ENCODE data around the gene NRM.

Gene NRM

DNA sequence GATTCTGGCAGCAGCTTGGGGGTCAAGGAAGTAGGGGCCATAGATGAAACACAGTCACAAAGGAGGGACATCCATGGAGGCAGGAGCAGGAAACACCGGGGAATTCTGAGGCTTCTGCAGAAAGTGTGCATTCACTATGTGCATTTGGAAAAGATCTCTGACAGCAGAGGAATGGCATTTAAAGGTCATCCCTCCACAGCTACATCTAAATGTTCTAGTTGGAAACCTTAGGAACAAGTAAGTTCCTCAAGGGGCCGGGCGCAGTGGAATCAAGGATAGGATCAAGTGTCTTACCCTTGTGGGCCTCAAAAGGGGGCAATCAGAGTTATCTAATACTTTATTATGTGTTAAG lies 35.1 kb downstream of the NRM start:
- in situ Hi-C loops (cut with HindIII; ENCODE audit: low sequenced_read_pairs): no loop called here
- no peak overlapping the region for H3K4me3 ChIP-seq (ENCODE audit: low read depth, low read length)
- DNase-seq (ENCODE audit: low read depth): no peak
- TF ChIP-seq, protein P1, sequence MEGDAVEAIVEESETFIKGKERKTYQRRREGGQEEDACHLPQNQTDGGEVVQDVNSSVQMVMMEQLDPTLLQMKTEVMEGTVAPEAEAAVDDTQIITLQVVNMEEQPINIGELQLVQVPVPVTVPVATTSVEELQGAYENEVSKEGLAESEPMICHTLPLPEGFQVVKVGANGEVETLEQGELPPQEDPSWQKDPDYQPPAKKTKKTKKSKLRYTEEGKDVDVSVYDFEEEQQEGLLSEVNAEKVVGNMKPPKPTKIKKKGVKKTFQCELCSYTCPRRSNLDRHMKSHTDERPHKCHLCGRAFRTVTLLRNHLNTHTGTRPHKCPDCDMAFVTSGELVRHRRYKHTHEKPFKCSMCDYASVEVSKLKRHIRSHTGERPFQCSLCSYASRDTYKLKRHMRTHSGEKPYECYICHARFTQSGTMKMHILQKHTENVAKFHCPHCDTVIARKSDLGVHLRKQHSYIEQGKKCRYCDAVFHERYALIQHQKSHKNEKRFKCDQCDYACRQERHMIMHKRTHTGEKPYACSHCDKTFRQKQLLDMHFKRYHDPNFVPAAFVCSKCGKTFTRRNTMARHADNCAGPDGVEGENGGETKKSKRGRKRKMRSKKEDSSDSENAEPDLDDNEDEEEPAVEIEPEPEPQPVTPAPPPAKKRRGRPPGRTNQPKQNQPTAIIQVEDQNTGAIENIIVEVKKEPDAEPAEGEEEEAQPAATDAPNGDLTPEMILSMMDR (IDR thresholded peaks at IDR 0.05; ENCODE audit: low read depth, low read length, missing control alignments): no peak

DNA sequence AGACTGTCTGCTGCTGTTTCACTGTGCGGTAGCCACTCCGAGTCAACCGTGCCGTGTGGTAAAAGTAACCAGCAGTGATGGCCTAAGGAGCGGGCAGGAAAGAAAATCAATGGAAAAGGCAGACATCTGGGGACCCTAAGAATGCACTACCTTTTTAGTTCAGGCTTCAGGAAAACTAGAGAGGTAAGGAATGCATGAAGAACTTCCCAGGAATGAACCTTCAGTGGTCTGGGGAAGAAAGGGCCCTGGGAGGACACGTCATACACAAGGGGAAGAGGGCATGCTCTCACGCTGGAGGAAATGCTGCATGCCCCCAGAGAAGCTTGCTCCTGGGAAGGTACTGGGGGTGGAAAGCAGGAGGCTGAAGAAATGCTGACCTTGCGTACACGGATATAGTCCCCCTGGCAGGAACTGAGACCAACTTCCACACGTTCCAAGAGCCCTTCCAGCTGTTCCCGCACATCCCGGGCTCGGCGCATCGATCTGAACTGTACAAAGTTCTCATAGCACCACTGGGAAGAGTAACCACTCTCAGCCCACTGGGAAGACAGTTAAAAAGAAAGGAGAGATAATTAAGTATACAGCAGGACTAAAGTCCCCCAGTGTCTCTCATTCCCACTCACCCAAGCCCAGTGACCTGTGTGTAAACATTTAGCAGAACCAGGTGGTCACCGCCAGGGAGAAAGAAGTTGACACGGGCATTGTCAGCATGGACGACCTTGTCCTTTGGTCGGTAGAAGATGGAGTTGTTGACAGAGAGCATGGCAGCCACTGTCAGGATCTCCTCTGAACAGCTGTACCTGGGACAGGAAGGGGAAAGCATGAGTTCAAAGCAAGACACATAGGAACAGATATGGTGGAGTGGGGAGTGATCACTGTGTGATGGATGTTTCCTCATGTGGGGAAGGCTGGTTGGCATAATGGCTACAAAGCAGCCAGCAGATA lies 35.7 kb downstream of the NRM start:
- no peak overlapping the region for H3K4me3 ChIP-seq (ENCODE audit: low read depth, low read length)
- DNase-seq (ENCODE audit: low read depth): no peak
- TF ChIP-seq, protein P1 (IDR thresholded peaks at IDR 0.05; ENCODE audit: low read depth, low read length, missing control alignments): no peak
- in situ Hi-C loops (cut with HindIII; ENCODE audit: low sequenced_read_pairs): no loop called here

DNA sequence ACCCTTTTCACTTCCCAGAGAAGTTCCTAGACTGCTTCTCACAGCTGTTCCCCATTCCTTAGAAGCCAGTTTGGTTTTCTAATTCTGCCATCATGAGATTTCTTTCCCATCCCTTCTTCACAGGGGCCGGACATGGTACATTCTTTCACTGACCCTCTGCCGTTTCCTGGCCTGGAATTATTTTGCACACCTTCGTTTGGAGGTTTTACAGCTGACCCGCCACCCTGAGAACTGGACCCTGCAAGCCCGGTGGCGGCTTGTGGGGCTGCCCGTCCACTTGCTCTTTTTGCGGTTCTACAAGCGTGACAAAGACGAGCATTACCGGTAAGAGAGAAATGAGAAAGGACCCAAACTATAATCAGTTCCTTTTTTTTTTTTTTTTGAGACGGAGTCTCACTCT lies 39.6 kb downstream of the NRM start:
- TF ChIP-seq, protein P1 (IDR thresholded peaks at IDR 0.05; ENCODE audit: low read depth, low read length, missing control alignments): no peak
- DNase-seq (ENCODE audit: low read depth): no peak
- H3K4me3 ChIP-seq (ENCODE audit: low read depth, low read length): no peak overlapping the region
- in situ Hi-C loops (cut with HindIII; ENCODE audit: low sequenced_read_pairs): no loop called here

DNA sequence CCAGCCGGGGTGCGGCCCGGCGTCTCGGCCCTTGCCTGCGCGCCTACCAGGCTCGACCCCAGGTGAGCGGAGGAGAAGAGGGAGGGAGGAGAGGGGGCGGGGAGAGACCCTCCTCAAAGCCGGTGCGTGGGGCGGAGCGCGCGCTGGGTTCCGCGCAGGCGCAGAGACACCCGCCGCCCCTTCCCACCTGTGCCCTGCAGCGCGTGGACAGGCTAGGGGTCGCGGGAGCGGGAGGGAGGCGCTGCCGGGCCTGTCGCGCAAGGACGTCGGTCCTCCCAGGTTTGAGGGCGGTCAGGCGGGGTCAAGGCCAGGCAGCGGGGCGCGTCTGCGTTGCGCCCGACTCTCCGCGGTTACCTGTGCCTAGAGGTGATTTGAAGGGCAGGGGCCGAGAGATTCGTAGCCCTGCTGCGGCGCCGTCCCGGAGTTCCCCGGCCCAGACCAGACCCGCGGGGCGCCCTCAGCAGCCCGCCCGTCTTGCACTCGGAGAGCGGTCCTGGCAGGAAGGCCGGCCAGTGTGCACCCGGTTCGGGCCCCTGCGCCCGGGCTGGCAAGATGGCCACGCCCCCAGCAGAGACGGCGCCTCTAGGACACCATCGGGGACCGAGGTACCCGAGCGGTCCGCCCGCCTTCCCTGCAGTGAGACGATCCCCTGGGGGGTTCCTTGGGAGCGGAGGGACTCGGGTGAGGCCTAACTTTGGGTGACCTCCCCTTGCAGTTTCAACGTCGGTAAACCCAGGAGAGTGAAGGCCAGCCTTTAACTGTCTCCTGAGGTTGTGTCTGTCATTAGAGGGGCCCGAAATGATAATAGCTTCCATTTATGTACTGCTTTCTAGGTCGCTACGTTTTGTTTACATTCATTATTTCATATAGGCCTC lies 43.3 kb downstream of the NRM start:
- no peak for DNase-seq (ENCODE audit: low read depth)
- in situ Hi-C loops (cut with HindIII; ENCODE audit: low sequenced_read_pairs): no loop called here
- H3K4me3 ChIP-seq (ENCODE audit: low read depth, low read length): peak overlapping the region; percentile 95
- TF ChIP-seq, protein P1 (IDR thresholded peaks at IDR 0.05; ENCODE audit: low read depth, low read length, missing control alignments): no peak

DNA sequence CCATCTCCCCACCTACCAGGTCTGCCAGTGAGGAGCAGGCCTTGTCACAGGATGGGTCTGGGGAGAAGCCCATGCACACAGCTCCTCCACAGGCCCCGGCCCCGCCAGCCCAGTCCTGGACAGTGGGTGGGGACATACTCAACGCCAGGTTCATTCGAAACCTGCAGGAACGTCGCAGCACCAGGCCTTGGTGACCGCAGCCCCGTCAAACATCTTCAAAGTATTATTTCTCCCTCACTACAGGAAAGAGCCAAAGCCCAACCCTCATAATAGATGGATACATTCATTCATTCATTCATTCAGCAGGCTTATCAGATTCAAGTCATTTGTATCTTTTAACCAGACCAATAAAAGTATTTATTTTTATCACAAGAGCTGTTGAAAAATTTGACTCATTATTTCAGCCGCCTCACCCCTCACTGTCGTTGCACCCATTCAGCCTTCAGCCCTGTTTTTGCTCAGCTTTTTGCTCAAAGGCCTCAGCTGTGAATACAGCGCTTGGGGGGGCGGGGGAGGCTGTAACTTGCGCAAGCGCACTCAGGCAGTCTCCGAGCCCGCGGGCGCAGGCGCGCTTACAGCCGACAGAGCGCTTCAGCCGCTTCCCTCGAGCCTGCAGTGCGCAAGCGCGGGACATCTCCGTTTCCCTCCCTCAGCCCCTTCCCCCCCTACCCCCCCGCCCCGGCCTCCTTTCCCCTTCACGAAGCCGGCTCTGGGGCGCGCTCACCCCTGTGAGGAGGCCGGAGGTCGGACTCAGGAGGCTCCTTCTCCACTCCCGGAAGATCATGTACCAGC lies 44.1 kb downstream of the NRM start, which contains the start of gene C6orf136:
TSS of gene C6orf136 (plus strand) at position 684 of the 792 bp plus-strand sequence. CDS start at position 783, 99 bp downstream.
- DNase-seq (ENCODE audit: low read depth): peak; percentile 81
- TF ChIP-seq, protein P1 (IDR thresholded peaks at IDR 0.05; ENCODE audit: low read depth, low read length, missing control alignments): no peak
- in situ Hi-C loops (cut with HindIII; ENCODE audit: low sequenced_read_pairs): no loop called here
- H3K4me3 ChIP-seq (ENCODE audit: low read depth, low read length): peak within 1 kb of the TSS; percentile 95

DNA sequence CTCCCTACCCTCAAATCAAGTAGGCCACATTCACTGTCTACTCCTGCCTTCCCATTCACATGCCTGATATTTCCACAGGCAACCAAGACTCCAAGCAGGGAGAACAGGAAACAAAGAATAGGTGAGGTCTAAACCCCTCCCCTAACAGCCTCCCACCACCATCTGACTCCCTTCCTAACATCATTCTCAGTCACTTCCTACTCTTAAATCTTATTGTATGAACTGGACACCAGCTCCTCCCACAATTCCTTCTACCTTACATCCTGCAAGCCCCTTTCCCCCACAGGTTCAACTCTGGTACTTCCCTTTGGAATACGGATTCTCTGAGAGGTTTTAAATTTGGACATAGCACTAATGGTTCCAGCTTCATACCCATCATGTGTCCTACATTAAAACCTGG lies 44.8 kb downstream of the NRM start:
- no peak overlapping the region for H3K4me3 ChIP-seq (ENCODE audit: low read depth, low read length)
- no peak for DNase-seq (ENCODE audit: low read depth)
- TF ChIP-seq, protein P1 (IDR thresholded peaks at IDR 0.05; ENCODE audit: low read depth, low read length, missing control alignments): no peak

More for the DNA sequence above, 44.8 kb downstream of the NRM start:
- in situ Hi-C loops (cut with HindIII; ENCODE audit: low sequenced_read_pairs): no loop called here

Measured in astrocyte of the cerebellum (primary cell).